ENCODE results near the gene DCTN2. TPM values are rescaled to one million over a fixed set of nuclear protein-coding genes. Genes with fewer than 3 reads are reported as not detected.

Gene DCTN2
- total RNA-seq, 1 donor from 2014 or later = 106 TPM

DNA sequence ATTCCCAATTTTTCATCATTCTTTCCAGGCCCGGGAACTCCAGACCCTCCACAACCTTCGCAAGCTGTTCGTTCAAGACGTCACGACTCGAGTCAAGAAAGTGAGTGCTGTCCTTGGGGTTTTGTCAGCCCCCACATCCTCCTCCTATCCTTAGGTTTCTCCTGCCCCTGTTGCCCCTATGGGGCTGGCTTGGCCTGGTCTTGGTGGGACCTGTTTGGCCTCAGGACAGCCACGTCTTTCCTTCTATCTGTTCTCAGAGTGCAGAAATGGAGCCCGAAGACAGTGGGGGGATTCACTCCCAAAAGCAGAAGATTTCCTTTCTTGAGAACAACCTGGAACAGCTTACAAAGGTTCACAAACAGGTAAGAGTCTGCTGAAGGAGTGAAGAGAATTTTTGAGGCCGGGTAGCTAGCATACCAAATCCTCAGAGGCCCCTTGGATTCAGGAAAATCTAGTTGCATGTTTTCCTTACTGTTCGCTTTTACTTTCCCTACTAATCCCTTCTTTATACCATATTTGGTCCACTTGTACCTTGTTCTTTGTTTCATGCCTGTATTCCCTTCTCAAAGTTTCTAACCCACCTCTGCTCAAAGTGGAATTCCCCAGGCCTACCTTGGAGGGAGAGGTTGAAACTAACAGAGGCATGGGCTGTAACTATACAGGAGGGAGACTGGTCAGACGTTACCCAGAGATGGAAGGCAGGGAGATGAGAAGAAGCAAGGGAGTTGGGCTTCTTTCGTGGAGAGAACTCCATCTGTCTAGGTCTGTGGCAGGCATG lies 31.2 kb upstream of the DCTN2 start:
- DNase-seq (ENCODE audit: low spot score) = peak; percentile 57

DNA sequence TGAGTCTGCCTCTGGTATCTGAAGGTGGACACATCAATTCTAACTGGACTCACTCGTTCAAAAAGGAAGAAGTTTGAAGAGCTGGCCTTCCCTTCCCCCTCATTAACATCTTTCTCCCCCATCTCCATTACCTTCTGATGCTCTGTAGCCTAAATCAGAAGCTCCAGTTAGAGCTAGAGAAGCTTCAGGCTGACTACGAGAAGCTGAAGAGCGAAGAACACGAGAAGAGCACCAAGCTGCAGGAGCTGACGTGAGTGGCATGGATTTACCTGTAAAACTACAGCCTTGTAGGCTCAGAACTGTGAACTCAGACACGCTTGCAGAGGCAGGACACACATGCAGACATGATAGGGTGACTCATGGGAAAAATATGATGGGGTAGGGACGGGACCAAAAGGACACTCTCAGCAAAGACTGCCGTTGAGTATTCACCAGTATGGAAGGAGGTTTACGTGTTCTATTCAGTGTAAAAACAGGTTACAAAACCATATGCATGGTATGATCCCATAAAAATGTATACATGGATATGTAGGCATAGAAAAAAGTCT lies 29.7 kb upstream of the DCTN2 start:
- DNase-seq (ENCODE audit: low spot score) = peak; percentile 16

DNA sequence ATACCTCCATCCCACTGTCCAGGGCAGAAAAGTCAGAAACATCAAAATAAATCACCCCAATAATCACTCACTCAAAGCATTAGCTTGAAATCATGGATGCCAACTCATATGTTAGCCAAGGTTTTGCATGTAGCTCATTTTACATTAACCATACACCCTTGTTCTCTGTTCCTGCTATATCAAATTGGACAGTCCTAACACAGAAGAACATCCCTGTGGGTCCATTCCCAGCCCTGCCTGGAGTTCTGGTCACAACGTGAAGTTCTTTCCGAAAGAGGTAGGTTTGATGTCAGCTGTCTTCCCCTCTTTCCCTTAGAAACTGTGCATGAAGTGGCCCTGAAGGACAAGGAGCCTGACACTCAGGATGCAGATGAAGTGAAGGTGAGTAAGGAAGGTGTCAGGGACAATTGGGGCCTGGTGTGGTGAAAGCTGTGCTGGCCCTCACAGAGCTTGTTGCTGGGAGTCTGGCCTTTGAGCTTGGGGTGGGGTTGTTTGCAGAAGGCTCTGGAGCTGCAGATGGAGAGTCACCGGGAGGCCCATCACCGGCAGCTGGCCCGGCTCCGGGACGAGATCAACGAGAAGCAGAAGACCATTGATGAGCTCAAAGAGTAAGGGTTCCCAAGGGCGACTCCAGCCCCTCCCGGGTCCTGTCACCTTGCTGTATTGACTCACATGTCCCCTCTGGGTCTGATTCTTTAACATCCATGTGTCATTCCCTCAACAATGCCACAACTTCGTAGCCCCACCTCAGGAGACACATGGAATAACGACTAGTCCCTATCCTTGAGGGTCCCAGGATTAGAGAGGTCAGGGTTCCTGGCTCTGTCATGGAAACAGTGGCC lies 29.0 kb upstream of the DCTN2 start:
- peak; percentile 80 for DNase-seq (ENCODE audit: low spot score)

DNA sequence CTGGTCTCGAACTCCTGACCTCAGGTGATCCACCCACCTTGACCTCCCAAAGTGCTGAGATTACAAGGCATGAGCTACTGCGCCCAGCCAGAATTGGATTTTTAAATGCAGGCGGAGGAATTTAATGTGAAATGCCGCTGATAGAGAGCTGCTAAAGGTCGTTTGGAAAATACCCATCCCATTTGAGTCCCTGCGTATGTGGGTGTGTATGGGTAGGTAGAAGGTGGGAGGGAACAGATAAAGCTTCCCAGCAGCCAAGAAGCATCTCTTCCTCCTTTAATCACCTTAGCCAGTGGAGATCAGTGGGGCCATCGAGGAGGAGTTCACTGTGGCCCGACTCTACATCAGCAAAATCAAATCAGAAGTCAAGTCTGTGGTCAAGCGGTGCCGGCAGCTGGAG lies 27.8 kb upstream of the DCTN2 start:
- peak; percentile 60 for DNase-seq (ENCODE audit: low spot score)

DNA sequence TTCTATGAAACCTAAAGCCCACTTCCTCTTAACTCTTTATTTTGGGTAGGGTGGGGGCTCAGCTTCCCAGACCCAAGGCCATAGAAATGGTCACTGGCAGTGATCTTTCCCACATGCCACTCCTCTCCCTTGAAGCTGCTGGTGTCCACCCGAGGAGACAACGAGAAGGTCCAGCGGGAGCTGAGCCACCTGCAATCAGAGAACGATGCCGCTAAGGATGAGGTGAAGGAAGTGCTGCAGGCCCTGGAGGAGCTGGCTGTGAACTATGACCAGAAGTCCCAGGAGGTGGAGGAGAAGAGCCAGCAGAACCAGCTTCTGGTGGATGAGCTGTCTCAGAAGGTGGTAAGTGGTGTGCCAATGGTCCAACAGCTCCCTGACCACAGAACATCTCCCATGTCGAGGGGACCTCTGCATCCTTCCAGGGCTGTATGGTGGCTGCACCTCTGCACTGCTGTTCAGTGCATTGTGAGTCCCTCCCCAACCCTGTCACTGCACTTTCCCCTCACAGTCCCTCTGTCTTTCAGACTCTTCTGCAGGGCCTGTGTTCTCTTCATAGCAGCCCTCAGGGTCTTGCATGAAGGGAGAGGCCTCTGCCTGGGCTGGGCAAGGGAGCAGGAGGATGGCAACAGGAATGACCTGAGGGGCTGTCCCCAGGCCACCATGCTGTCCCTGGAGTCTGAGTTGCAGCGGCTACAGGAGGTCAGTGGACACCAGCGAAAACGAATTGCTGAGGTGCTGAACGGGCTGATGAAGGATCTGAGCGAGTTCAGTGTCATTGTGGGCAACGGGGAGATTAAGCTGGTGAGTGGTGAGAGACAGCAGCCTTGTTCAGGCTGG lies 25.2 kb upstream of the DCTN2 start:
- peak; percentile 81 for DNase-seq (ENCODE audit: low spot score)

DNA sequence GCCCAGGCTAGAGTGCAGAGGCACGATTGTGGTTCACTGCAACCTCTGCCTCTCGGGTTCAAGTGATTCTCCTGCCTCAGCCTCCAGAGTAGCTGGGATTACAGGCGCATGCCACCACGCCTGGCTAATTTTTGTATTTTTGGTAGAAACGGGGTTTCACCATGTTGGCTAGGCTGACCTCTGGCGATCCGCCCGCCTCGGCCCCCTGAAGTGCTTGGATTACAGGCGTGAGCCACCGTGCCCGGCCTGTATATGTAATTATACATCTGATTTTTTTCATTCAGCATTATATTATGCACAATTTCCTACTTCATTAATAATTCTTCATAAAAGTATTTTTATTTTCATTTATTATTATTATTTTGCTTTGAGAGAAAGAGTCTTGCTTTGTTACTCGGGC lies 23.4 kb upstream of the DCTN2 start:
- peak; percentile 87 for DNase-seq (ENCODE audit: low spot score)

DNA sequence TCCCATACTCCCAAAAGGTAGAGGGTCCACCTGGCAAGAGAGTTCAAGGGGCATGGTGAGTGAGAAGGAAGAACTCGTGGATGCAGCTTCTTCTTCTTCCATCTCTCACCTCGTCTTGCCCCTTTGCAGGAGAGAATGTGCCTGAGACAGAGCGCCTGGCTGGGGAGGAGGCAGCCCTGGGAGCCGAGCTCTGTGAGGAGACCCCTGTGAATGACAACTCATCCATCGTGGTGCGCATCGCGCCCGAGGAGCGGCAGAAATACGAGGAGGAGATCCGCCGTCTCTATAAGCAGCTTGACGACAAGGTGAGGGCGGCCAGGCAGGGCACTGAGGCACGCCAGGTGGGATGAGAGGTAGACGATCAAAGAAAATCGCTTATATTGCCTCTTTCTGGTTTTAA lies 22.9 kb upstream of the DCTN2 start:
- peak; percentile 82 for DNase-seq (ENCODE audit: low spot score)

DNA sequence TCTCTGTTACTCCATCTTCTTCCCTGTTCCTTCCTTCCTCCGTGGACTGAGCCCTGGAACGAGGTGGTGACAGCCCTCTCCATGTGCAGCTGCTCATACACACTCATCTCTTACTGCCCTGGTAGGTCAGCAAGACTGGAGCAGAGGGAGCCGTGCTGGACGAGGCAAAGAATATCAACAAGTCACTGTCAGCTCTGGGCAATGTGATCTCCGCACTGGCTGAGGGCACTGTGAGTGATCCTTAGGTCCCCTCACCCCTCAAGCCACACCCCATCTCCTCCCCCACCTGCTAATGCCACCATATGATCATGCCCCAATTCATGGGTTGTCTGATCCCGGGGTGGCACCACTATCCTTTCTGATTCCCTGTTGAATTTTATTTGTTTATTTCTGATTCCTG lies 21.8 kb upstream of the DCTN2 start:
- peak; percentile 79 for DNase-seq (ENCODE audit: low spot score)

DNA sequence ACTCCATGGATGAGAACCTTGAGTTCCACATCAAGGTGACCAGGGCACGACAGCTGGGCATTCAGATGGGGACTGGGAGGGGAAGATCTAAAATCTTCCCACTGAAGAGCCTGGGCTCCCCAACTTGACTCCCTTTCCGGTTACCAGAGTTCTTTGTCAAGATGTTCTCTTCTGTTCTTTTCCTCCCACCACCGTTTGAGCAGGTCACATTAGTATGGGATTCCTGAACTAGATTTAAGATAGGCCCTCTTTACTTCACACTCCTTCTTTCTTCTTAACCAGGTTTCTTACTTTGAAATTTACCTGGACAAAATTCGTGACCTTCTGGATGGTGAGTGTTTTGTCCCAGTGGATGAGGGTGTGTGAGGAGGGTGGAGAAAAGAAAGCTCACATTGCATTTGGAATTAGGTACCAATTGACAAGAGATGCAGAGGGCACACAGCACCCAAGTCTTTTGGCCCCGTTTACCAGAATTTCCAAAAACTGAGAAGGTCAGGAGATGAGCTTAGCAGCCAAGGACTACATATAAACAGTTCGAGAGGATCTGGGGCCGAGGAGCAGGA lies 17.3 kb upstream of the DCTN2 start:
- no peak for DNase-seq (ENCODE audit: low spot score)

DNA sequence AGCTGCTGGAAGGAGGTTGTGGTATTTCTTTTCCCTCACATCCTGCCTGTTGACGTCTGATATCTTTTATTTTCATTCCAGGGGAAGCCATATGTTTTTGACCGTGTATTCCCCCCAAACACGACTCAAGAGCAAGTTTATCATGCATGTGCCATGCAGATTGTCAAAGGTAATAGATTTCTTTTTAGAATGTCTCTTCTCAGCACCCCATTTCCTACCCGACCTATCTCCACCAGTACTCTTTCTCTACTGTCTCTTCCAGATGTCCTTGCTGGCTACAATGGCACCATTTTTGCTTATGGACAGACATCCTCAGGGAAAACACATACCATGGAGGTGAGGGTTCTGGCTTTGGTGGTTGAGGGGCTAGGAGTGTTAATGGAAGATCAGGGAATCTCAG lies 16.4 kb upstream of the DCTN2 start:
- DNase-seq (ENCODE audit: low spot score) = no peak

DNA sequence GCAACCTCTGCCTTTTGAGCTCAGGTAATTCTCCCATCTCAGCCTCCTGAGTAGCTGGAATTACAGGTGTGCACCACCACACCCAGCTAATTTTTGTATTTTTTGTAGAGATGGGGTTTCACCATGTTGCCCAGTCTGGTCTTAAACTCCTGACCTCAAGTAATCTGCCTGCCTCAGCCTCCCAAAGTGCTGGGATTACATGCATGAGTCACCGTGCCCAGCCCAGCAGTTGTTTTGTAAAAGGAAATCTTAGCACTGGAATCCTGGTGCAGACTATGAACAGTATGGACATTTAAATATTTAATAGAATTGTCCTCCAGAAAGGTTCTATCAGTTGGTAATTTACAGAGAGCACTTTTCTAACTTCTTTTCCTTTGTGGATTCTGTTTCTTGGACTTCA lies 14.1 kb upstream of the DCTN2 start:
- peak; percentile 26 for DNase-seq (ENCODE audit: low spot score)

DNA sequence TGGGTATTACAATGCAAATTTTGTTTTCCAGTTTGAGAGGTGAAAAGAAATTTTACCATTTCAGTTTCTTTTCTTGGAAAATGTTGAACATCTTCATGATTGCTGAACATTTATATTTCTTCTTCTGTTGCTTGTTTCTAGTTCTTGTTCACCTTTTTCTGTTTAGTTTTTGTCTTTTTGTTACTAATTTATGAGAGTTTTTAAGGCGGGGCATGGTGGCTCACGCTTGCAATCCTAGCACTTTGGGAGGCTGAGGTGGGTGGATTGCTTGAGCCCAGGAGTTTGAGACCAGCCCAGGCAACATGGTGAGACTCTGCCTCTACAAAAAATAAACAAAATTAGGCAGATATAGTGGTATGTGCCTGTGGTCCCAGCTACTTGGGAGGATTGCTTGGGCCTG lies 13.5 kb upstream of the DCTN2 start:
- DNase-seq (ENCODE audit: low spot score) = no peak

DNA sequence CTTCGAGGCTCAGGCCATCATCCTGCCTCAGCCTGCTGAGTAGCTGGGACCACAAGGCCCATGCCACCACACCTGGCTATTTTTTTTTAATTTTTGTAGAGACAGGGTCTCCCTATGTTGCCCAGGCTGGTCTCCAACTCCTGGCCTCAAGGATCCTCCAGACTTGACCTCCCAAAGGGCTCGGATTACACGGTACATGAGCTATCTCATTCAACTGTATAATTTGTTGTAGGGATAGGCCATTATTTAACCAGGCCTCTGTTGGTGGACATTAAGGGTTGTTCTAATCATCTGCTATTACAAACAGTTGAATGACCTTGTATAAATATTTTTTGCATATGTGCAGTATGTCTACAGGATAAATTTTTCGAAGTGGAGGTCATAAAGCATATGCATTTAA lies 11.9 kb upstream of the DCTN2 start:
- DNase-seq (ENCODE audit: low spot score) = no peak

DNA sequence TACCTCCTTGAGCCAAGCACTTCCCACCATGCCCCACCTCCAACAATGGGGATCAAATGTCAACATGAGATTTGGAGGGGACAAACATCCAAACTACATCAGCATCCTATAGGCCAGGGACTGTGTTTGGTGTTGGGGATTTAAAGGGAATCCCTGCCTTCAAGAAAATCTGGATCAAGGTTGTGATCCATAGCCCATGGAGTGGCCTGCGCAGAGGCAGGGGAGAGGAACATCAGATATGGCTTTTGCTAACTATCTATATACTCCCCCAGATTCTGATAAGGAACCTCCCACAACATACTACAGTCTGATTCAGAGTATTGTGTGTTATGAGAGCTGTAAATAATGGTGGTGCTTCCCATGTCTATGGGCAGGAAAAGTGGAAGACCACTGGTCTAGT lies 7.9 kb upstream of the DCTN2 start:
- DNase-seq (ENCODE audit: low spot score) = no peak

DNA sequence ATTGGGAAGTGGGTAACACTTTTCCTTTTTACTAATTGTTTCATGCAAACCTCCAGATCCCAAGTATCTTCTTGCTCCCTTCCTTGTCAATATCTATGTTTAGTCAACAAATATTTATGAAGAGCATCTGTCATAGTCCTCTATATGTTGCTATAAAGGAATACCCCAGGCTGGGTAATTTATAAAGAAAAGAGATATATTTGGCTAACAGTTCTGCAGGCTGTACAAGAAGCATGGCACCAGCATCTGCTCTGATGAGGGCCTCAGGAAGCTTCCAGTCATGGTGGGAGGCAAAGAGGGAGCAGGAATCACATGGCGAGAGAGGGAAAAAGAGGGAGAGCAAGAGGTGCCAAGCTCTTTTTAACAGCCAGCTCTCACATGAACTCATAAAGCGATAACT lies 7.5 kb upstream of the DCTN2 start:
- no peak for DNase-seq (ENCODE audit: low spot score)

DNA sequence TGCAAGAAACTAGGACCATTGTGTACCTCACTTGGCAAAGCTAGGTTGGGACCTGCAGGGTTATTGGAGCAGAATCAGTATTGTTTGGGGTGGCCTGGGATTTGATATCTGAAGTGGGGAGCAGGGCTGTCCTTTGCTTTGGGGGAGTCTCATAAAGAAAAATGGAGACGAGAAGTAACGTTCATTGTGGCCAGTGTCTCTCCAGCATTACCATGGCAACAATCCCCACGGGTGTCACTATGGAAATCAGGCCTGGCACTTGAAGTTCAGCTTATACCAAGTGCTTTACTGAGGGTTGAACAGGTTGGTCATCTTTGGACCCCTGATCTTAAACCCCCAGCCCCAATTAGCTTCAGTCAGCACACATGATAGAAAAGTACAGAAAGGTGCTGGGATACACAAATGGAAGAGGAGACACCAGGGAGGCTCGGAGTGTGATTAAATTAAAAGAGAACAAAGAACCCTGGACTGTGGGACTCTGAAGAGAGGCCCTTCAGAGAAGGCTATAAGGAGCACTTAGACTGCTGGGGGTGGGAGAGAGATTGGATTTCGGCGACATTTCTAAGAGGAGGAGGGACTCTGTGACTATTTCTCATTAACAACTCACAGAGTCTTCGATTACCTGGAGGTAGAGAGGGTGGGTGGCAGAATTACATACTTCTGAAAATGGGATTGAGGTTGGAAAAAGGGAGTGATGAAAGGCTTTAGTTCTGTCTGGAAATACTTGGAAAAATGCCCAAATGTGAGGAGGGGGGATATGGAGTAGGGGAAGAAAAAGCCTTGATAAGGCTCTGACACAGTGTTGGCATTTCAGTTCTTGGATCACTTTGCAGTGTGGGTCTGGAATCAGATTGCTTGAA lies 6.6 kb upstream of the DCTN2 start:
- no peak for DNase-seq (ENCODE audit: low spot score)

DNA sequence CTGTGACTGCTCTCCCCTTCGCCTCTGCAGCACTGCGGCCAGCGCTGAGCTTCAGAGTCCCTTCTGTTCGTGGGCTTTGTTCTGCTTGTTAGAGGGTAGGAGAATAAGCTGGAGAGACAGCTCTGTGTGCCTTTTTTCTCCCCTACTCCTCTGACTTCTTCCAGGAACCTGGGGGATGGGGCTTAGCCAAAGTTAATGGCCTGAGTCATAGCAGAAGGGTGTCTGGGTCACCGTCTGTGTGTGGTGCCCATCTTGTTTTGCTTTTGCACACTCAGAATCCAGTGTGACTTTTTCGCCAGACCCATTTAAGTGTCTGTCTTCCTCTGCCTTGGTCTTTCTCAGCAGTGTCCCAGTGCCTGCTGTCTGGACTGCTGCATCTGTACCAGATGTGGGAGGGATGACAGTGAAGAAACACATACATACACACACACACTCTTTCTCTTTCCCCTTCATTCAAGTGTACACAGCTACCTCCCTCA lies 5.9 kb upstream of the DCTN2 start:
- no peak for DNase-seq (ENCODE audit: low spot score)

DNA sequence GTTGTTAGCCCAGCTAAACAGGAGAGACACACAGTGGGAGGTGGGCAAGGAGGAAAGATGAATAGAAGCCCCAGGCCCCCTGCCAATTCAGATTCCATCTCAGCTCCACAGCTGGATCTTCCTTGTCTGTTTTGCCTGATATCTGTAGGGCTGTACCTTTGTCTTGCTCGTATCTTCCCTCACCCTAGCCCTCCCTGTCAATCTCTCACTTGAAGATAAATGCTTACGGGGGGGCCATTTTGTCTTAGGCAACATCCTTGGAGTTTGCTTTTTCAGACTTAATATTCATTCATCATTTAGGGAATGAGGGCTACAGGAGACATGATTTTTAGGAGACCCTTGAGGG lies 5.3 kb upstream of the DCTN2 start:
- DNase-seq (ENCODE audit: low spot score) = no peak

DNA sequence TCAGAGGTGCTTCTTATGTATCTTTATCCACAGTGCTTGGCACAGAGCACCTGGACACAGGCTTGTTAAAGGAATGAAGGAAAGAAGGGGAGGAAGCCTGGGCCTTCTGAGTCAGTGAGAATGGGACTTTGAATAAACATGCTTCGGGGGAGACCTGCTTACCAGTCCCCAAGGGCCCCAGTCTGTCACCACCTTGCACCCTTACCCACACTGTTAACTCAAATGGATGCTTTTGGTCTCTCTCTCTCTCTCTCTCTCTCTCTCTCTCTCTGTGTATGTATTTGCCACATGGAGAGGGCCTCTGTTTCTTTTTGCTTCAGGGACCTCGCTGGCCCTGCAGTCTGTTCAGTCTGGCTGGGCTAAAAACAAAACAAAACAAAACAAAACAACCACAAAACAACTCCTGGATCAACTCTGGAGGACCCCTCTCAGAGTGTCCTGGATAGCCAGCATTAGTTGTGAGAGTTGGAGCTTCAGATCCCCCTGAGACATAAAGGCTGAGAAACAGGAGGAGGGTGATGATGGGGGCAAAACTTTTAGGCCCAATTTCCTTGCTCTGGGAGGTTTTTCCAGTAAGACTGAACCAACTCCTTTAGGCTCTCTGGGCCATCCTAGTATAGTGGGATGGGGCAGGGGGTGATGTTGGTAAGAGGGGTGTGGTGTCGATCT lies 4.8 kb upstream of the DCTN2 start:
- DNase-seq (ENCODE audit: low spot score) = no peak
